Measurements from ENCODE around the gene RPA3.

The RPA3 gene

GRCh38 chr7:7718492-7718891 is at the start of gene RPA3:
Gene RPA3 (minus strand): TSS chr7:7718607. CDS start chr7:7640418, 78,189 bp downstream.
- Histone ChIP-seq H3K4me1 (ENCODE audit: insufficient read depth, low read length, severe bottlenecking) (peaks cover 36% of the 10 kb centered on the region), H3K27ac (ENCODE audit: low read depth, low read length, poor library complexity, severe bottlenecking) (peak within 1 kb of the TSS; percentile 73), H3K9me2 (ENCODE audit: low read depth, low read length) (no peaks in the 10 kb centered on the region), H4K20me1 (ENCODE audit: insufficient read depth, low read length) (no peaks in the 10 kb centered on the region), H3K4me2 (ENCODE audit: low read length) (peak within 1 kb of the TSS; percentile 28), H3K79me2 (ENCODE audit: insufficient read depth, low read length) (no peaks in the 10 kb centered on the region), H3F3A (ENCODE audit: insufficient read depth, low read length) (no peaks in the 10 kb centered on the region), H2AFZ (ENCODE audit: low read length) (peak within 1 kb of the TSS; percentile 19; the same call in 1 of the 2 replicates), H3K36me3 (ENCODE audit: insufficient read depth, low read length) (peaks cover 4% of the 10 kb centered on the region; the same call in 1 of the 2 replicates), H3K4me3 (ENCODE audit: low read depth, low read length, poor library complexity, severe bottlenecking) (no peak within 1 kb of the TSS), H3K9ac (ENCODE audit: low read length) (peak within 1 kb of the TSS; percentile 34), H3K27me3 (ENCODE audit: insufficient read depth, low read length) (no peaks in the 10 kb centered on the region), H3K9me3 (ENCODE audit: low read length) (no peaks in the 10 kb centered on the region)
- TF ChIP-seq, protein P1, sequence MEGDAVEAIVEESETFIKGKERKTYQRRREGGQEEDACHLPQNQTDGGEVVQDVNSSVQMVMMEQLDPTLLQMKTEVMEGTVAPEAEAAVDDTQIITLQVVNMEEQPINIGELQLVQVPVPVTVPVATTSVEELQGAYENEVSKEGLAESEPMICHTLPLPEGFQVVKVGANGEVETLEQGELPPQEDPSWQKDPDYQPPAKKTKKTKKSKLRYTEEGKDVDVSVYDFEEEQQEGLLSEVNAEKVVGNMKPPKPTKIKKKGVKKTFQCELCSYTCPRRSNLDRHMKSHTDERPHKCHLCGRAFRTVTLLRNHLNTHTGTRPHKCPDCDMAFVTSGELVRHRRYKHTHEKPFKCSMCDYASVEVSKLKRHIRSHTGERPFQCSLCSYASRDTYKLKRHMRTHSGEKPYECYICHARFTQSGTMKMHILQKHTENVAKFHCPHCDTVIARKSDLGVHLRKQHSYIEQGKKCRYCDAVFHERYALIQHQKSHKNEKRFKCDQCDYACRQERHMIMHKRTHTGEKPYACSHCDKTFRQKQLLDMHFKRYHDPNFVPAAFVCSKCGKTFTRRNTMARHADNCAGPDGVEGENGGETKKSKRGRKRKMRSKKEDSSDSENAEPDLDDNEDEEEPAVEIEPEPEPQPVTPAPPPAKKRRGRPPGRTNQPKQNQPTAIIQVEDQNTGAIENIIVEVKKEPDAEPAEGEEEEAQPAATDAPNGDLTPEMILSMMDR (IDR thresholded peaks at IDR 0.05; ENCODE audit: low read length), result no peak
- no peak for TF ChIP-seq EZH2 (IDR thresholded peaks at IDR 0.05; ENCODE audit: borderline replicate concordance, low read length)

GRCh38 chr7:7766671-7767070 is 48.3 kb upstream of the RPA3 start:
- no peaks in the 10 kb centered on the region for H3K36me3 ChIP-seq (ENCODE audit: insufficient read depth, low read length)
- no peak overlapping the region for H3K4me2 ChIP-seq (ENCODE audit: low read length)
- H3F3A ChIP-seq (ENCODE audit: insufficient read depth, low read length), result no peaks in the 10 kb centered on the region
- H3K27me3 ChIP-seq (ENCODE audit: insufficient read depth, low read length), result no peaks in the 10 kb centered on the region
- H3K9me2 ChIP-seq (ENCODE audit: low read depth, low read length), result no peaks in the 10 kb centered on the region
- no peaks in the 10 kb centered on the region for H3K9me3 ChIP-seq (ENCODE audit: low read length)
- no peak for TF ChIP-seq EZH2 (IDR thresholded peaks at IDR 0.05; ENCODE audit: borderline replicate concordance, low read length)
- TF ChIP-seq, protein P1 (IDR thresholded peaks at IDR 0.05; ENCODE audit: low read length), result no peak
- H4K20me1 ChIP-seq (ENCODE audit: insufficient read depth, low read length), result no peaks in the 10 kb centered on the region
- peaks cover 39% of the 10 kb centered on the region for H3K4me1 ChIP-seq (ENCODE audit: insufficient read depth, low read length, severe bottlenecking)
- H3K4me3 ChIP-seq (ENCODE audit: low read depth, low read length, poor library complexity, severe bottlenecking), result no peak overlapping the region
- no peaks in the 10 kb centered on the region for H3K79me2 ChIP-seq (ENCODE audit: insufficient read depth, low read length)
- H3K27ac ChIP-seq (ENCODE audit: low read depth, low read length, poor library complexity, severe bottlenecking), result no peak overlapping the region
- H2AFZ ChIP-seq (ENCODE audit: low read length), result no peak overlapping the region
- no peak overlapping the region for H3K9ac ChIP-seq (ENCODE audit: low read length)

DNA sequence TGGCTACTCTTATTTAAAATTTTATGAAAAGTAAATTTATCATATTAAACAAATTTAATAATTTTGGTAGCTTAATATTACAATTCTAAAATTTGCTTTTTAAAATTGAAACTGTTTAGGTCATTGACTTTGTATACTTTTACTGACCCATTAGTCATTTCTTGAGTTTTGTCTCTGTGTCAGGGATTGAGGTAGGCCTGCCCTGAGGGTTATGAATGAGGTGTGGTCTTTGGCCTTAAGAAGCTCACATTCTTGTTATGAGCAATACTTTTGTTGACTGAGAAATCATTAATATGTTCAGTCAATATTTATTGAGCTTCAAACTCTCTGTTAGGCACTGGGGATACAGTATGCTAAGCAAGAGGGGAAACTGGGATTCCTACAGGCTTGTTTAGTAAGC is 47.0 kb upstream of the RPA3 start:
- Histone ChIP-seq H2AFZ (ENCODE audit: low read length) (no peak overlapping the region), H3K9me2 (ENCODE audit: low read depth, low read length) (no peaks in the 10 kb centered on the region), H3K27me3 (ENCODE audit: insufficient read depth, low read length) (no peaks in the 10 kb centered on the region), H3K9me3 (ENCODE audit: low read length) (no peaks in the 10 kb centered on the region), H3K9ac (ENCODE audit: low read length) (no peak overlapping the region), H4K20me1 (ENCODE audit: insufficient read depth, low read length) (no peaks in the 10 kb centered on the region), H3F3A (ENCODE audit: insufficient read depth, low read length) (no peaks in the 10 kb centered on the region), H3K4me3 (ENCODE audit: low read depth, low read length, poor library complexity, severe bottlenecking) (no peak overlapping the region), H3K27ac (ENCODE audit: low read depth, low read length, poor library complexity, severe bottlenecking) (no peak overlapping the region), H3K4me1 (ENCODE audit: insufficient read depth, low read length, severe bottlenecking) (peaks cover 42% of the 10 kb centered on the region), H3K79me2 (ENCODE audit: insufficient read depth, low read length) (no peaks in the 10 kb centered on the region), H3K36me3 (ENCODE audit: insufficient read depth, low read length) (no peaks in the 10 kb centered on the region), H3K4me2 (ENCODE audit: low read length) (no peak overlapping the region)
- no peak for TF ChIP-seq EZH2 (IDR thresholded peaks at IDR 0.05; ENCODE audit: borderline replicate concordance, low read length)
- TF ChIP-seq, protein P1 (IDR thresholded peaks at IDR 0.05; ENCODE audit: low read length), result no peak

Data from OCI-LY1 (cell line).